ENCODE results near the gene SUFU.

GRCh38 chr10:102635377-102635776 is 131.6 kb downstream of the SUFU start:
- TF ChIP-seq CTCF (IDR thresholded peaks at IDR 0.05; ENCODE audit: insufficient read depth, low read length, poor library complexity, severe bottlenecking) (no peak), EZH2phosphoT487 (conservative IDR thresholded peaks at IDR 0.05; ENCODE audit: low read length) (no peak)

Measured in SU-DHL-6 (cell line).